GM03348 (cell line): Measurements from ENCODE around the gene ADCY9.

ENCODE experiments used
- DNase-seq: peaks from one replicate; pipeline ENCODE4 v3.0.0; 2012; ENCODE audit warnings: low spot score

Gene ADCY9

DNA sequence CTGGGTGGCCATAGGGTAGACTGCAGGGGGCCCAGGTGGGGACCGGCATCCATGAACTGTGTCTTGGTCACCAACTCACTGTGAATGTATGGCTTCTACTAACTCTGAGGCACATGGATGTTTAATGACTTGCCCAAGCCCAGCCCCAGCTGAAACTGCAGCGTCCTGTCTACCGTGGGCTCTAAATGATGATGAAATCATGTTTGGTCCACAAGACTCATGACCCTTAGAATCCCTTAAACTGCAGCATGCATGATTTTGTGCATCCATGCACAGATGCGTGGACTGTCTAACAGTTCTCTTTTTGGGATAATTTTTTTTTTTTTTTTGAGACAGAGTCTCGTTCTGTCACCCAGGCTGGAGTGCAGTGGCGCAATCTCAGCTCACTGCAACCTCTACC lies 203.3 kb downstream of the ADCY9 start:
- DNase-seq, result no peak
